SW 1271 (cell line): ENCODE data around the gene HES2.
A peak's percentile ranks its signal among the peaks of the same experiment; 100 is the strongest.
"Not testable (repeated sequence)": the region's sequence is repeated elsewhere in the genome, so short reads cannot be mapped to it uniquely, and the experiment has no call there.

Experiments used
- DNase-seq, 2 experiments: peaks; one replicate each; lab custom pipeline; 2025; lab: John Stamatoyannopoulos, UW

The HES2 gene

GRCh38 chr1:6454856-6455751, 35.4 kb upstream of the HES2 start:
- DNase-seq = no peak

- DNase-seq = not testable (repeated sequence)
Observed at GRCh38 chr1:6453895-6454855, 34.5 kb upstream of the HES2 start.

- no peak for DNase-seq
Observed at GRCh38 chr1:6450943-6451373, 31.2 kb upstream of the HES2 start.

GRCh38 chr1:6450486-6450885, 30.8 kb upstream of the HES2 start:
- DNase-seq = not testable (repeated sequence)

GRCh38 chr1:6450005-6450450, 30.3 kb upstream of the HES2 start:
- DNase-seq = no peak

- DNase-seq = no peak
Observed at GRCh38 chr1:6448749-6449631, 29.3 kb upstream of the HES2 start.

- DNase-seq = no peak
Observed at GRCh38 chr1:6447818-6448748, 28.4 kb upstream of the HES2 start.

GRCh38 chr1:6447016-6447817, 27.5 kb upstream of the HES2 start:
- DNase-seq = no peak

- DNase-seq = no peak
Observed at GRCh38 chr1:6446665-6447015, 26.9 kb upstream of the HES2 start.

- not testable (repeated sequence) for DNase-seq
Observed at GRCh38 chr1:6445929-6446328, 26.2 kb upstream of the HES2 start.

- DNase-seq = no peak
Observed at GRCh38 chr1:6445062-6445763, 25.5 kb upstream of the HES2 start.

GRCh38 chr1:6444377-6444776, 24.7 kb upstream of the HES2 start:
- DNase-seq = no peak

- no peak for DNase-seq
Observed at GRCh38 chr1:6443339-6444115, 23.8 kb upstream of the HES2 start.

GRCh38 chr1:6441586-6441985, 21.9 kb upstream of the HES2 start:
- DNase-seq = no peak

GRCh38 chr1:6440198-6441126, 20.7 kb upstream of the HES2 start:
- DNase-seq = no peak

GRCh38 chr1:6438047-6438525, 18.4 kb upstream of the HES2 start:
- peak in 1 of 2 experiments; percentile 61 for DNase-seq
